ENCODE measurements around the gene UGT1A7. TPM values are rescaled to one million over a fixed set of nuclear protein-coding genes. Genes with fewer than 3 reads are reported as not detected.

Gene UGT1A7
- total RNA-seq, 1 donor: not detected

DNA sequence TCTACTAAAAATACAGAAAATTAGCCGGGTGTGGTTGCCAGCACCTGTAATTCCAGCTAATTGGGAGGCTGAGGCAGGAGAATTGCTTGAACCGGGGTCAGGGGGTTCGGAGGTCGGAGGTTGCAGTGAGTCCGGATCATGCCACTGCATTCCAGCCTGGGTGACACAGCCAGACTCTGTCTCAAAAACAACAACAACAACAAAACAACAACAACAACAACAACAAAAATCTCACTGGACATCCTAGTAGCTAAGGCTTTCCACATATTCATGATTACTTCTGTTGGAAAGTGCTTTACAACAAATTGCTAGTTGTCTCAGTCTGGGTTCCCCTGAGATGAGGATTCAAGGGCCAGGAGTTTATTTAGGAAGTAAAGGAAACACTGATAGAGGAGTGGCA lies 92.2 kb downstream of the UGT1A7 start:
- TF ChIP-seq, protein P1, sequence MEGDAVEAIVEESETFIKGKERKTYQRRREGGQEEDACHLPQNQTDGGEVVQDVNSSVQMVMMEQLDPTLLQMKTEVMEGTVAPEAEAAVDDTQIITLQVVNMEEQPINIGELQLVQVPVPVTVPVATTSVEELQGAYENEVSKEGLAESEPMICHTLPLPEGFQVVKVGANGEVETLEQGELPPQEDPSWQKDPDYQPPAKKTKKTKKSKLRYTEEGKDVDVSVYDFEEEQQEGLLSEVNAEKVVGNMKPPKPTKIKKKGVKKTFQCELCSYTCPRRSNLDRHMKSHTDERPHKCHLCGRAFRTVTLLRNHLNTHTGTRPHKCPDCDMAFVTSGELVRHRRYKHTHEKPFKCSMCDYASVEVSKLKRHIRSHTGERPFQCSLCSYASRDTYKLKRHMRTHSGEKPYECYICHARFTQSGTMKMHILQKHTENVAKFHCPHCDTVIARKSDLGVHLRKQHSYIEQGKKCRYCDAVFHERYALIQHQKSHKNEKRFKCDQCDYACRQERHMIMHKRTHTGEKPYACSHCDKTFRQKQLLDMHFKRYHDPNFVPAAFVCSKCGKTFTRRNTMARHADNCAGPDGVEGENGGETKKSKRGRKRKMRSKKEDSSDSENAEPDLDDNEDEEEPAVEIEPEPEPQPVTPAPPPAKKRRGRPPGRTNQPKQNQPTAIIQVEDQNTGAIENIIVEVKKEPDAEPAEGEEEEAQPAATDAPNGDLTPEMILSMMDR (IDR thresholded peaks at IDR 0.05; ENCODE audit: insufficient read depth, low read depth, low read length): no peak
- no peak for DNase-seq (ENCODE audit: low read depth)
- H3K4me3 ChIP-seq (ENCODE audit: low read depth, low read length): no peak overlapping the region

DNA sequence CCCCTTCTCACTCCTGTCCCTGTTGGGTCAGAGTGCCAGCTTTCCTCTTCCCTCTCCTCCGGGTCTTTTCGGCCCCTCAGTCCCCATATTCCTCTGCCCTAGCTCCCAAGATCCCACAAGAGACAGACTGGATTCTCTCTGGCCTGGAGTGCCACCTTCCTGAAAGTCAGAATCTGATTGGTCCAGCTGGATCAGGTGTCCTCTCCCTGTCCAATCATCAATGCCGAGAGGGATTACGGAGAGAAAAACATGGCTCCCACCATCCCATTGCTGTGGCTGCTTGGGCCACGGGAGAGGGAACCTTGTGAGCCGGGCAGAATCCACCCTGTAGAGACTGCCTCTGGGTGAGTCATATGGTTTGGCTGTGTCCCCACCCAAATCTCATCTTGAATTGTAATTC lies 93.7 kb downstream of the UGT1A7 start:
- TF ChIP-seq, protein P1 (IDR thresholded peaks at IDR 0.05; ENCODE audit: insufficient read depth, low read depth, low read length): no peak
- DNase-seq (ENCODE audit: low read depth): no peak
- H3K4me3 ChIP-seq (ENCODE audit: low read depth, low read length): no peak overlapping the region

DNA sequence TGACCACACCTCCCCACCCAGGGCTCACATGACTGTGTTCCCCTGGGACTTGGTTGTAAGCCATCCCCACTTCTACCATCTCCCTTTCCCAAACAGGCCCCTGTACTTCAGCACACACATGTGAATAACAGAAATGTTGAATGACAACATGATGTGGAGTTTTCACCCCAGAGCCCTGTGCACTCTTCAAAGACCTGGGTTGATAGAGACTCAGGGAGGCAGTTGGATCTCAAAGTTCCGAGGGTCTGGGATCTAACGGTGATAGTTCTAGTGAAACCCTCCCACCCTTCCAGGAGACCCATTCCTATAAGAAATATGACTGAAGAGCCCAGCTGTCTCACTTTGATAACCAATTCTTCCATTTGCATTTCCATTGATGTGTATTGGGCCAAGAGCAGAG lies 96.3 kb downstream of the UGT1A7 start, which contains the start of gene MROH2A:
Gene MROH2A (plus strand): TSS at position 301 of the 400 bp plus-strand sequence. CDS start 1,029 bp downstream, outside the sequence.
- TF ChIP-seq, protein P1 (IDR thresholded peaks at IDR 0.05; ENCODE audit: insufficient read depth, low read depth, low read length): no peak
- no peak within 1 kb of the TSS for H3K4me3 ChIP-seq (ENCODE audit: low read depth, low read length)
- no peak for DNase-seq (ENCODE audit: low read depth)

DNA sequence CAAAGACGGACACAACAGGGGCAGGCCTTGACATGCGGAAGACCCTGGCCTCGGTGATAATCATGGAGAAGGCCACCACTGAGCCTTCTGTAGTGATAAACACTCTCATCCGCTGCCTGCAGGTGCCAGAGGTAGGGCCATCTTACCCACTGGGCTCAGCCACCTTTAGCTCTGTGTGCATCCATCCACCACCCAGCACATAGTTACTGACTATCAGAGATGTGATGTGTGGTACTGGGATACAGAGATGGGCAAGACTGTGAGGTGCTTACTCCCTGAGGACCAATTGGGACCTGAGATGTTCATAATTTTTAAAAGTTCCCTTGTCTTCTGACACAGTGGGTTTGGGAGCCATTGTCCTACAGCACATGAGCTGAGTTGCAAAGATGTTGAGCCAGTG lies 98.0 kb downstream of the UGT1A7 start:
- DNase-seq (ENCODE audit: low read depth): no peak
- H3K4me3 ChIP-seq (ENCODE audit: low read depth, low read length): no peak overlapping the region
- TF ChIP-seq, protein P1 (IDR thresholded peaks at IDR 0.05; ENCODE audit: insufficient read depth, low read depth, low read length): no peak

DNA sequence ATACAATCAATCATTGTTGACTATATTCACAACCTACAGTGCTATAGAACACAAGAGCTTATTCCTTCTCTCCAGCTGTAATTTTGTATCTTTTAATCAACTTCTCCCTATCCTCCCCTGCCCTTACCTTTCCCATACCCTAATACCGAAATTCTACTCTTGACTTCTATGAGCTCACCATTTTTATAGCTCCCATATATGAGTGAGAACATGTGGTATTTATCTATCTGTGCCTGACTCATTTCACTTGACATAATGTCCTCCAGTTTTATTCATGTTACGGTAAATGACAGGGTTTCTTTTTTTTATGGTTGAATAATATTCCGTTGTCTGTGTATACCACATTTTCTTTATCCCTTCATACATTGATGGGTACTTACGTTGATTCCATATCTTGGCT lies 99.1 kb downstream of the UGT1A7 start:
- DNase-seq (ENCODE audit: low read depth): peak; percentile 14
- H3K4me3 ChIP-seq (ENCODE audit: low read depth, low read length): no peak overlapping the region
- TF ChIP-seq, protein P1 (IDR thresholded peaks at IDR 0.05; ENCODE audit: insufficient read depth, low read depth, low read length): no peak

DNA sequence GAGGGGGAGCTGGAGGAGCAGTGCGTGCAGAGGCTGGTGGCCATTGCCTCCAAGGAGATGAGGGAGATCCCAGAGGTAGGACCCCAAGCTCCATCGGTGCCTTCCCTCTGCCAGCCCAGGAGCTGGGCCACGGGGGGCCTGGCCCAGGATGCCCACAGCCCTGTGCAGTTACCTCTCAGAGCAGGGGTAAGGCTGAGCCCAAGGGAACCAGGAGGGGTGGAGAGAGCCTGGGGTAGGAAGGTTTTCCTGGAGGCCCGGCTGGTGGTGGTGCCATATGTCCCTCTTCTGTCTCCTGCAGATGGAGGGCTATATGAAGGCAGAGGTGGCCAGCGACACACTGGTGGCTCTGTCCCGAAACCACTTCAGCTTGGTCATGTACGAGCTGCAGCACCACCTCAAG lies 107.9 kb downstream of the UGT1A7 start:
- TF ChIP-seq, protein P1 (IDR thresholded peaks at IDR 0.05; ENCODE audit: insufficient read depth, low read depth, low read length): no peak
- no peak for DNase-seq (ENCODE audit: low read depth)
- no peak overlapping the region for H3K4me3 ChIP-seq (ENCODE audit: low read depth, low read length)

Data from fibroblast of villous mesenchyme (primary cell).